Bone marrow (tissue), 2 donors: ENCODE measurements around the gene DUS2.
"Not testable (repeated sequence)": the region's sequence is repeated elsewhere in the genome, so short reads cannot be mapped to it uniquely, and the experiment has no call there.

Source experiments
- DNase-seq, 2 donors: peaks; one replicate each; lab custom pipeline; 2025; lab: John Stamatoyannopoulos, UW

Gene DUS2

DNA sequence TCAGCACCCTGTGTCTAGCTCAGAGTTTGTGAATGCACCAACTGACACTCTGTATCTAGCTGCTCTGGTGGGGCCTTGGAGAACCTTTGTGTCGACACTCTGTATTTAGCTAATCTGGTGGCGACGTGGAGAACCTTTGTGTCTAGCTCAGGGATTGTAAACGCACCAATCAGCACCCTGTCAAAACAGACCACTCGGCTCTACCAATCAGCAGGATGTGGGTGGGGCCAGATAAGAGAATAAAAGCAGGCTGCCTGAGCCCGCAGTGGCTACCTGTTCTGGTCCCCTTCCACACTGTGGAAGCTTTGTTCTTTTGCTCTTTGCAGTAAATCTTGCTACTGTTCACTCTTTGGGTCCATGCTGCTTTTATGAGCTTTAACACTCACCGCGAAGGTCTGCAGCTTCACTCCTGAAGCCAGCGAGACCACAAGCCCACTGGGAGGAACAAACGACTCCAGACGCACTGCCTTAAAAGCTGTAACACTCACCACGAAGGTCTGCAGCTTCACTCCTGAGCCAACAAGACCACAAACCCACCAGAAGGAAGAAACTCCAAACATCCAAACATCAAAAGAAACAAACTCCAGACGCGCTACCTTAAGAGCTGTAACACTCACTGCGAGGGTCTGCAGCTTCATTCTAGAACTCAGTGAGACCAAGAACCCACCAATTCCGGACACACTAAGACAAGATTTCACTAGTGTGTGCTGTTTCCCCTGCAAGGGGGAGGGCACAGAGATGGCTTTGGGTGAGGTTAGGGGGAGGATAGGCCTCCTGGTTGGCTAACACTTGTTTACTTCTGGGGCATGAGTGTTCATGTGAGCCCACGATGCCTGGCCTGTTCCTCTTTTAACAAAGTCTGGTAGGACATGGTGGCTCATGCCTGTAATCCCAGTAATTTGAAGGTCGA is 24.1 kb upstream of the DUS2 start, which contains the start of gene DPEP2:
Gene DPEP2 (minus strand): TSS at position 706 of the 910 bp plus-strand sequence. CDS start 6,272 bp downstream, outside the sequence.
- DNase-seq, result peak; percentile 16 to 80

DNA sequence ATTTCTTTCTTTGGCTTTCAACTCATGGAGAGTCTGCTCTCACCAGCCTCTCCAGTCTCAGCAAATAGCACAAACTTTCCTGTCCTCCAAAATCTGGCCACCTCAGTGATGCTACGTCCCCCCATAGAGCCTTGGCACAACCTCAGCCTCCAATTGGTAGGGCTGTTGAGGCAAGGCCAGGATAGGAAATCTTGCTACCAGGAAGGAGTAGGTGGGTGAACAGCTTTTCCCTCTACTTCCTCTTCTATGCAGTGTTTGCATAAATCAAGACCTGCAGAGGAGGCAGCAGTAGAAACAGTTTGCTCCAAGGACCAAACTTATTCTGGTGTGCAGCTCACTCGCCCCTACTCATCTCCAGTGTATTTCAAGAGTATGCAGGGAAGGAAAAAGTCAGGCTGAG is 23.1 kb upstream of the DUS2 start:
- DNase-seq, result peak in 1 of 2 donors; percentile 15

DNA sequence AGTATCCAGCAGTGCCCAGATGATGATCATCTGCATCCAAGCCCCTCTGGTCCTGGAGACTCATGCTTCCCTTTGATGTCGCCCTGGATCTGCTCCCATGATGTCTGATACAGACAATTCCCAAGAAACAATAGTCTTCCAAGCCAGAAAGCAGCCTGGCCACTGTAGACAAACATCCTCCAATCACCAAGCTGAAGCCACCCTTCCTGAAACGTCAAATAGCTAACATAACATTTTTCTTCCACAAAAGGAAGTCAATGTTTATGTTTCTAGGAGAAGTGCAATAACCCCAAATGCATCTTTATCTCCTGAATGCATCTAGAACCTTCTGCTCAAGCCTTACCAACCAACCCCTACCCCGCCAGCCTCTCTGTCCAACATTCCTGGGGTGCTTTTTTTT is 22.6 kb upstream of the DUS2 start:
- DNase-seq, result peak in 1 of 2 donors; percentile 14

DNA sequence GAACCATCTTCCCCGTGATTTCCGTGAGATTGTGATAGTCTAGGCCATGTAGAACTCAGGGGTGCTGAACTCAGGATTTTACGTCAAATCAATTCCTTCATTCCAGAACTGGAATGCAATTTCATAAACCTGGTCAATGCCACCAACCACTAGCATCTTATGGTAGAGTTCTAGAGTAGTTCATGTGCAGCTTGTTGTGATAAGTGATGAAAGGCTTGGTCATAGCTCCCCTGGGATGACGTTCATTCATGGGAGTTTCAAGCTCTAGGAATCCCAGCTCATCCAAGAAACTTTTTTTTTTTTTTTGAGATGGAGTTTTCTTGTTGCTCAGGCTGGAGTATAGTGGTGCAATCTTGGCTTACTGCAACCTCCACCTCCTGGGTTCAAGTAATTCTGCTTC is 20.1 kb upstream of the DUS2 start:
- DNase-seq, result no peak

DNA sequence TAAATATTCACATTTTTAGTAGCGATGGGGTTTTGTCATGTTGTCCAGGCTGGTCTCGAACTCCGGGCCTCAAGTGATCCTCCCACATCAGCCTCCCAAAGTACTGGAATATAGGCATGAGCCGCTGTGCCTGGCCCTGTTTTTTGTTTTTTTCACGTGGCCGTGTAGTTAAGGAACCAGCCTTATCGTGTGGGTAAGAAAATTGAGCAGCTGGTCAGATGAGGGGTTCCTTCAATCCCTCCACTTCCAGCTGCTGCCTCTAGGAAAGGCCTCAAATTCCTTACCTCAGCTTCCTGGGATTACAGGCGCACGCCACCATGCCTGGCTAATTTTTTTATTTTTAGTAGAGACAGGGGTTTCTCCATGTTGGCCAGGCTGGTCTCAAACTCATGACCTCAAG is 17.9 kb upstream of the DUS2 start:
- DNase-seq, result no peak

DNA sequence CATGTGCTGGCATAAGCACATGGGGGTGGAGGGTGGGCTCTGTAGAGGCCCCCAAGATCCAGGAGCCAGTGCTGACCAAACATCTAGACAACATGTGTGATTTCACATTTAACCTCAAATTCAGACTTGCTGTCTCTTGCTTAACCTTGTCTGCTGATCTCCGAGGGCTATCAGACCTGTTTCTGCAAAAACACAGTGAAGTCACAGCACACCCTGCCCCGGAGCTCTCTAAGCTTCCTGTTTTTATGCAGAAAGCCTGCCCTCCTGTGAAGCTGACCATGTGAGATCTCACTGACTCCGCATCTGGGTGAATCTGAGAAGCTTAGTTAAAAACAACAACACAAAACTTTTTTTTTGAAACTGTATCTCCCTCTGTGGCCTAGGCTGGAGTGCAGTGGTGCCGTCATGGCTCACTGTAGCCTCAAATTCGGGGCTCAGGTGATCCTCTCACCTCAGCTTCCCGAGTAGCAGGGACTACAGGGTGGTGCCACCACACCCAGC is 17.2 kb upstream of the DUS2 start:
- DNase-seq, result peak; percentile 14 to 46

DNA sequence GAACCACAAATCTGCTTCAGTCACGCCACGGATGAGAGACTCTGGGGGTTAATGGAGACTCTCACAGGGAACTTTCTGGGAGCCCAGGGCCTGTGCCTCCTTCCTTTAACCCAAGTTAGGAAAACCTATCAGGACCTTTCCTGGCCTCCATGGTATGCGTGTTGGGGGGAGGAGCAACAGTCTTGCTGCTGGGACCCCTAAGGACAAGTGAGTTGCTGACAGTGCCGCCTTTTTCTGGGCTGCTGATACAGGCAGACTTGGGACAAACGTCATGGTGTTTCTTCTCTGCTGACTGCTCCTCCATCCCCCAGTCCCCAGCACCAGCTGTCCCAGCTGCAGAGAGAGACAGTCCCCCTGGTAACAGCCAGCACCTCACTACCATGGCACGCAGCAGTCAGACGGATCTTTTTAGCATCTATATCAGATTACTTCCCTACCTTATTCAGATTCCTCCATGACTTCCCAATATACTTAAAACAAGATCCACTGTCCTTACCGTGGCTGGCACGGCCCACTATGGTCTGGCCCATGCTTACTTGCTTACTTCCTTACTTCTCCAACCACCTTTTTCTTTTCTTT is 13.8 kb upstream of the DUS2 start:
- DNase-seq, result no peak

DNA sequence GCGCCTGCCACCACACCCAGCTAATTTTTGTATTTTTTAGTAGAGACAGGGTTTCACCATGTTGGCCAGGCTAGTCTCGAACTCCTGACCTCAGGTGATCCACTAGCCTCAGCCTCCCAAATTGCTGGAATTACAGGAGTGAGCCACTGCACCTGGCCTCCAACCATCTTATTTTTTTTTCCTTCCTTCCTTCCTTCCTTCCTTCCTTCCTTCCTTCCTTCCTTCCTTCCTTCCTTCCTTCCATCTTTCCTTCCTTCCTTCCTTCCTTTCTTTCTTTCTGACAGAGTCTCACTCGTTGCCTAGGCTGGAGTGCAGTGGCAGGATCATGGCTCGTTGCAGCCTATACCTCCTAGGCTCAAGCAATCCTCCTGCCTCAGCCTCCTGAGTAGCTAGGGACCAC is 13.2 kb upstream of the DUS2 start:
- not testable (repeated sequence) for DNase-seq

DNA sequence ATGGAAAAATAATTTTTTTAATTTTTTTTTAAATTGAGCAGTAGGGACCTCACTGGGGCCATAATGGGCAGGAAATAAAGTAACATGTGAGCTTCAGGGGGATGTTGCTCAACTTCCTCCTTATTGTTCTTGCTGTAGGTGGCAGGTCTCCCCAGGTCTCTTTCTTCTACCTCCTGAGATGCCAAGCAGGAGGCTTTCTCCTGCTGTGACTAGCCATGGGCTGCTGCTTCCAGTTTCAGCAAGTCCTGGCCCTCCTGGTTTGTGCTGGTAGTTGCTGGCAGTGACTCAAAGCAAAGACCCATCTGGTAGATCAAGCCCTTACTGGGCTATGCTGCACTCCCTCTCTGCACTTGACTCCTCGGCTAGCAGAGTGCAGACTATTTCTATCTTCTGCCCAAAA is 9.6 kb upstream of the DUS2 start:
- peak in 1 of 2 donors; percentile 41 for DNase-seq

DNA sequence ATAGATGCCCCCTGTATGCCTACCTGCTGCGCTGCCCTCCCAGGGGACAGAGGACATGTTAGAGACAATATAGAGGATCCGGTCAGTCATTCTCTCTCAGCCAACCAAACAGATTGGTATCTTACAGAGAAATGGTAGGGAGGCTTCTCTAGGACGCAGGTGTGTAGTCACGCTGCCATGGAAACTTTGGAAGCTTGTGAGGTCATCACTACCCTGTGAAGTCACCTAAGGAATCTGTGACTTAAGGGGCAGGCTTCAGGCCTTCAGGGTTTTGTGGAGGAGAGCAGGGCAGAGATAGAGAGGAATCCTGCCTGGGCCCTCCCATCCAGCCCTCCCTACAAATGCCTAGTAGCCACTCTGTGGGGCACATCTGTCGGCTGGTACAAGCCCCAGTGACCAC is 7.4 kb upstream of the DUS2 start, which contains the start of gene DPEP2NB:
Gene DPEP2NB (minus strand): TSS at position 231 of the 400 bp plus-strand sequence. CDS start 141 bp downstream, at position 90.
- DNase-seq, result no peak

DNA sequence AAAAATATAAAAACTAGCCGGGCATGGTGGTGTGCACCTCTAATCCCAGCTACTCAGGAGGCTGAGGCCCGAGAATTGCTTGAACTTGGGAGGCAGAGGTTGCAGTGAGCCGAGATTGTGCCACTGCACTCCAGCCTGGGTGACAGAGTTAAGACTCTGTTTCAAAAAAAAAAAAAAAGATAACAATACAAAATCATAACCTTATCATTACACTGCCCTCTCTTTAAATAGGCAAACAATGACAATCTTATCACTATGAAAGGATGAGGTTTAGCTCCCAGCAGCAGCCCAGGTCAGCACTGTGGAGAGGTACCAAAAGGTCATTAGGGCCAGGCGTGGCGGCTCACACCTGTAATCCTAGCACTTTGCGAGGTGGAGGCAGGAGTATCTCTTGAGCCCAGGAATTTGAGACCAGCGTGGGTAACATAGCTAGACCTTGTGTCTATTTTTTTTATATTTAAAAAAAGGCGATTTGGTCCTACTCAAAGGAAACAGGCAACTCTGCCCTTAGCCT is 3.9 kb upstream of the DUS2 start:
- no peak for DNase-seq

DNA sequence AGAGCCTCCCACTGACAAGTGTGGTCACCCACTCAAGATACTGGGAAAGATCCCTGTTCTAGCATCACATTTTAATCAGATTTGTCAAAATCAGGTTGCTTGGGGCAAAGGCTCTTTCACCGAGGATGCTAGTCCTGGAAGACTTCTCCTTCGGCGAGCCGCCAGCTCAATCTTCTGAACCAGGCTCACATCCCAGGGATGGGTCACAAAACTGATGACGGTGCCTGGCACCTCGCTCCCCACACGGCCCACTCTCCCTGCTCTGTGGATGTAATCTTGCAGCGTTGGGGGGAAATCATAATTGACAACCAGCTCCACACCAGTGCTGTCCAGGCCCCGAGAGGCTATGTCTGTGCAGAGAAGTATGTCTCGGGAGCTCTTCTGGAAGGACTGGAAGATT is 1.6 kb upstream of the DUS2 start:
- no peak for DNase-seq

DNA sequence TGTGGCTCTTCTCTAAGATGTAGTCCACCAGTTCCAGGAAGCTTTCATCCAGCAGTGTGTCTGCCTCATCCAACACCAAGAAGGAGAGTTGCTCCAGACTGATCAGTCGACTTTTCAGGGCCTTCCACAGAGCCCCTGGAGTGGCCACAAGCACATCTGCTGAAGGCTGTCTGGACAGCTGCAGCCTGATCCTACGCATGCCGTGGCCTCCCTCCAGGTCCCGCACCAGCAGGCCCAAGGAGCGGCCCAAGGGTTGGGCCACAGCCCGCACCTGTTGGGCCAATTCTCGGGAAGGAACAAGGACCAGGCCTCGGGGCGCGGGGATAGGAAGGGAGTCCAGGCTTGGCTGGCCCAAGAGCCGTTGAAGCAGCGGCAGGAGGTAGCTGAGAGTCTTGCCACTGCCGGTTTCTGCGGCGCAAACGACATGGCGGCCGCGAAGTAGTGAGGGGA is 781 bp upstream of the DUS2 start:
- DNase-seq, result no peak

DNA sequence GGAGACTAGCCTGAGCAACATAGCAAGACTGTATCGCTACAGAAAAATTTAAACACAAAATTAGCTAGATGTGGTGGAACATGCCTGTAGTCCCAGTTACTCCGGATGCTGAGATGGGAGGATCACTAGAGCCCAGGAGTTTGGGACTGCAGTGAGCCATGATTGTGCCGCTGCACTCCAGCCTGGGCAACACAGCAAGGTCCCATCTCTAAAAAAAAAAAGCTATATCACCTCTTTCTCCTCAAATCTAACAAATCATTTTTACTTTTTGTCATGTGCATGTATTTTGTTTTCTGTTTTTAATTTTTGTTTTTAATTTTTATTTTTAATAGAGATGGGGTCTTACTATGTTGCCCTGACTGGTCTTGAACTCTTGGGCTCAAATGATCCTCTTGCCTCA is 5.9 kb downstream of the DUS2 start:
- no peak for DNase-seq

DNA sequence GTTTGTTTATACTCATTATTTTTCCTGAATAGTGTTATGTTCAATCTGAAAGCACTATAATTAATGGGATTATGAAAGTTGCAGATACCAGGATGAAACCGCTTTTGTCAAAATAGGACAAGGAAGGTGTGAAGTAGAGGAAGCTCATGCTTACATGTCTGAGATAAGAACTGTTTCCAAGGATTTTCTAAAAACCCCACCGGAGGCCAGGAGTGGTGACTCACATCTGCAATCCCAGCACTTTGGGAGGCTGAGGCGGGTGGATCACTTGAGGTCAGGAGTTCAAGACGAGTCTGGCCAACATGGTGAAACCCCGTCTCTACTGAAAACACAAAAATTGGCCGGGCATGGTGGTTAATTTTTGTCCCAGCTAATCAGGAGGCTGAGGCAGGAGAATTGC is 7.0 kb downstream of the DUS2 start:
- DNase-seq, result not testable (repeated sequence)

DNA sequence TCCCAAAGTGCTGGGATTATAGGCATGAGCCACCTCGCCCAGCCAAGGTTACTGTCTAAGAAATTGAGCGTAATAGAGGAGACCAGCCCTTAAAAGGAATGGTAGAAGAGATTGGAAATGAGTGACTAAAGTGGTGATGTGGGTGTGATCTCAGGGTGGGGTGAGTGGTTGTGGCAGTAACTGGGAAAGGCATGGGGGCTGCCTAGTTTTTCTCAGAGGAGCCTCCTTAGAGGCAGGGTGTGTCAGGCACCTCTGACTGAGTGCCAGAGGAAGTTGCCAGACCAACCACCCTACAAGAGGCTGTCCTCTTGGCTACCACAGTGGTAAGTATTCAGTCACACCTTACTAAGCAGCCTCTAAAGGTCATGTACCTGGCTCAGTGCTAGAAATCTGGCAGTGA is 8.9 kb downstream of the DUS2 start:
- no peak for DNase-seq

DNA sequence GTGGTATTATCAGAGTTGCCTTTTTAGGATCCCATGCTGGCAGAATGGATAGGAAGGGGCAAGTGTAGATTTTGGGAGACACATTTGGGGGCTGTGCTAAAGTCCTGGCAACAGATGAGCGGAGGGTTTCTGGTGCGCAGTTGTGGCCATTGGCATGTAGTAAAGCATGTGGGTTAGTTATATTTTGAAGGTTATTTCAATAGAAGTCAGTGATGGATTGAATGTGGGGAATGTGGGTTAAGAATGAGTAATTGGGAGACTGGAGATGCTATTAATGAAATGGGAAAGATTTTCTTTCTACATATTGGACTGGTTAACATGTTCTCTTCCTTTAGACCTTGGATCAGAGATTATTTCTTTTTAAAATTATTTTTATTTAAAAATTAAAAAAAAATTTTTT is 10.0 kb downstream of the DUS2 start:
- no peak for DNase-seq

DNA sequence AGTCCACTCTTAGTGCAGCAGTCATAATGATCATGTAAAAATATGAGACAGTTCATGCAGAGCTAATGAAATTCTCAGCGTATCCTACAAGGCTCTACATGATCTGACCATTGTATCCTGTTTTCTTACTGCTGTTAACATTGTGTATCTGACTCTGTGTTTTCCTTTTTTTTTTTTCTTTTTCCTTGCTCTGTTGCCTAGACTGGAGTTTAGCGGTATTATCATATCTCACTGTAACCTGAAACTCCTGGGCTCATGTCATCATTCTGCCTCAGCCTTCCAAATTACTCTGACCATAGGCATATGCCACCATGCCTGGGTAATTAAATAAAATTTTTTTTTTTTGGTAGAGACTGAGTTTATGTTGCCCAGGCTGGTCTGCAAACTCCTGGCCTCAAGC is 12.1 kb downstream of the DUS2 start:
- no peak for DNase-seq

DNA sequence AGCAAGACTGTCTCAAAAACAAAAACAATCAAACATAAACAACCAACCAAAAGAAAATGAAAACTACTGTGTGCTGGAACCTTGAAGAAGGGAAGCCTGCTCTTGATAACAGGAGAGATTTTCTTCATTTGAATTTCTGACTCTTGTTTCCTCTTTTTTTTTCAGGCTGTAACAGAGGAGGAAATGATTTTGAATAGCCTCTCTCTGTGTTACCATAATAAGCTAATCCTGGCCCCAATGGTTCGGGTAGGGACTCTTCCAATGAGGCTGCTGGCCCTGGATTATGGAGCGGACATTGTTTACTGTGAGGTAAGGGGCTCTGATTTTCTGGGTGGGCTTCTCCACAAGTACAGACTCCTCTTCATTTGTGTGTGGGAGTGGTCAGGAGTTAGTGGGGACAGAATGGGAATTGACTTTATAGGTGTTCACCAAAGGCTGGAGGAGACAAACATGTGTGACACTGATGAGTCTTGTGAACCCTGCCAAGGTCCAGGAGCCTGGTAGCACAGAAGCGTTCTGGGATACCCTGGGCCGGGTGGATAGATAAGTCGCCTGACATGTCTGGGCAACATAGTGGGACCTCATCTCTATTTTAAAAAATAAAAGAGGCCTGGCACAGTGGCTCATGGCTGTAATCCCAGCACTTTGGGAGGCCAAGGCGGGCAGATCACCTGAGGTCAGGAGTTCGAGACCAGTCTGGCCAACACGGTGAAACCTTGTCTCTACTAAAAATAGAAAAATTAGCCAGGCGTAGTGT is 14.9 kb downstream of the DUS2 start:
- DNase-seq, result peak in 1 of 2 donors; percentile 30

DNA sequence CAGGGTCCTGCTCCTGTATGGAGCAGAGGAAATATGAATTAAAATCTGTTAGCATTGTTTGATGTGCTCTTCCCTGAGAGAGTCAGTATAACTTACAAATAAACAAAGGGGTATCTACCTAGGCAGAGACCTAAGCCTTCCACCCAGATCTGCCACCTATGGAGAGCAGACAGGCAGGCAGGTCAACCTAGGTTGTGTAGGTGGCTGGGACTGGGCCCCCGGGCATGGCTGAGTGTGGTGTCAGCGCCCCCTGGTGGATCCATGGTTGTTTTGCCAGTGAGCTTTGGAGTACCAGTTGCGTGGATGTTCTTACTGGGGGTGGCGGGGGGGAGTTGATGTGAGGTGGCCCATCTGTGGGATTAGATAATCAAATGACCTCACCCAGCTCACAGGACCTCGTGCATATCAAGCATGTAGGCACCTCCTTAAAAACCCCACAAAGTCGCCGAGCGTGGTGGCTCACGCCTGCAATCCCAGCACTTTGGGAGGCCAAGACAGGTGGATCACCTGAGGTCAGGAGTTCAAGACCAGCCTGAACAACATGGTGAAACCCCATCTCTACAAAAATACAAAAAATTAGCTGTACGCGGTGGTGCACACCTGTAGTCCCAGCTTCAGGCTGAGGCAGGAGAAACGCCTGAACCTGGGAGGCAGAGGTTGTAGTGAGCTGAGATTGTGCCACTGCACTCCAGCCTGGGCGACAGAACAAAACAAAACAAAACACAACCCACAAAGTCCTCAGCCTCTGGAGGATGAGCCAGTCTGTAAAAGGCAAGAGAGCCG is 17.6 kb downstream of the DUS2 start:
- peak; percentile 61 to 75 for DNase-seq

DNA sequence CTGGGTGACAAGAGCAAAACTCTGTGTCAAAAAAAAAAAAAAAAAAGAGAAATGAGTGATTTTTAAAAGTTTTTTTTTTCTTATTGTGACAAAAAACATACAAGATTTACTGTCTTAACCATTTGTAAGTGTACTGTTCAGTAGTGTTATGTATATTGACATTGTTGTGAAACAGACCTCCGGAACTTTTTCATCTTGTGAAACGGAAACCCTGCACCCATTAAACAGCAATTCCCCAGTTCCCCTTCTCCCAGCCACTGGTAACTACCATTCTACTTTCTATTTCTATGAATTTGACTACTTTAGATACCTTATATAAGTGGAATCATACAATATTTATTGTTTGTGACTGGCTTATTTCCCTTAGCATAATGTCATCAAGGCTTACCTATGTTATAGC is 18.7 kb downstream of the DUS2 start:
- DNase-seq, result no peak
